ENCODE results near the gene THUMPD3.

DNA sequence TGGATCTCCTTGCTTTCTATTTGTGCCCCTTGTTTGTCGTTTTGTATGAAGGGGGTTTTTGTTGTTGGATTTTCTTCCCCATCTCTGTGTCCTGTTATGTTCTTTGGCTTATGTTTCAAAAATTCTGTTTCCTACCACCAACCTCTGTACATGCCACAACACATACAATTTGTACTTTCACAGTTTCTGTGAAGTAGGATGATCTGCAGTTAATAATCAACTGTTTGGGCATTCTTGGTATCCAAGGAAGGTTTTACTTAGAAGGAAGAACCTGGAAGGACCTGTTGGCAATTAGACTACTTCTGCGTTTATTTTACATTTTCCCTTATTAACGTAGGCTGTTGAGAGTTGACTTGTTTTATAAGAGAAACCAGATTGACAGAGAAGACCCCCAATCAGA is 42.9 kb downstream of the THUMPD3 start:
- TF ChIP-seq, protein P1, sequence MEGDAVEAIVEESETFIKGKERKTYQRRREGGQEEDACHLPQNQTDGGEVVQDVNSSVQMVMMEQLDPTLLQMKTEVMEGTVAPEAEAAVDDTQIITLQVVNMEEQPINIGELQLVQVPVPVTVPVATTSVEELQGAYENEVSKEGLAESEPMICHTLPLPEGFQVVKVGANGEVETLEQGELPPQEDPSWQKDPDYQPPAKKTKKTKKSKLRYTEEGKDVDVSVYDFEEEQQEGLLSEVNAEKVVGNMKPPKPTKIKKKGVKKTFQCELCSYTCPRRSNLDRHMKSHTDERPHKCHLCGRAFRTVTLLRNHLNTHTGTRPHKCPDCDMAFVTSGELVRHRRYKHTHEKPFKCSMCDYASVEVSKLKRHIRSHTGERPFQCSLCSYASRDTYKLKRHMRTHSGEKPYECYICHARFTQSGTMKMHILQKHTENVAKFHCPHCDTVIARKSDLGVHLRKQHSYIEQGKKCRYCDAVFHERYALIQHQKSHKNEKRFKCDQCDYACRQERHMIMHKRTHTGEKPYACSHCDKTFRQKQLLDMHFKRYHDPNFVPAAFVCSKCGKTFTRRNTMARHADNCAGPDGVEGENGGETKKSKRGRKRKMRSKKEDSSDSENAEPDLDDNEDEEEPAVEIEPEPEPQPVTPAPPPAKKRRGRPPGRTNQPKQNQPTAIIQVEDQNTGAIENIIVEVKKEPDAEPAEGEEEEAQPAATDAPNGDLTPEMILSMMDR (IDR thresholded peaks at IDR 0.05): no peak
- TF ChIP-seq POLR2A (IDR thresholded peaks at IDR 0.05): no peak
